ENCODE measurements around the gene MTHFD1.

Gene MTHFD1

DNA sequence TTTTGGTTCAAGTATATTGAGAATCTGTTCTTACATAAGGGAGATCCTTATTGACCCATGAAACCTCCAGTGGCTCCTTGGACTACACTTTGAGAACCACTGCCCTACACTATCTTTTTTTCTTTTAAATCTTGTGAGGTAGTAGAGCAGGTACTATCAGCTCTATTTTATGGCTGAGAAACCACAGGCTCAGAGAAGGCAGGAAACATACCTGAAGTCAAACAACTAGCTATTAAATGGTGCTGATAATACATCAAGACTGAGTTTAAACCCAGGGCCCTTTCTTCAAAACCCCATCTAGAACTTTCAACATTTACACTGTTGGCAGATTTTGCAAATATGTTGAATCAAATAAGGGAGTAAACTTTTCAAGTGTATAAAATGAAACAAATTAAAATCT is 108.6 kb downstream of the MTHFD1 start:
- no peak for DNase-seq (ENCODE audit: low read depth in 1 of 2, low spot score in 1 of 2)
- no peak for TF ChIP-seq GABPA (IDR thresholded peaks at IDR 0.05; ENCODE audit: low read depth)
- TF ChIP-seq, protein P1, sequence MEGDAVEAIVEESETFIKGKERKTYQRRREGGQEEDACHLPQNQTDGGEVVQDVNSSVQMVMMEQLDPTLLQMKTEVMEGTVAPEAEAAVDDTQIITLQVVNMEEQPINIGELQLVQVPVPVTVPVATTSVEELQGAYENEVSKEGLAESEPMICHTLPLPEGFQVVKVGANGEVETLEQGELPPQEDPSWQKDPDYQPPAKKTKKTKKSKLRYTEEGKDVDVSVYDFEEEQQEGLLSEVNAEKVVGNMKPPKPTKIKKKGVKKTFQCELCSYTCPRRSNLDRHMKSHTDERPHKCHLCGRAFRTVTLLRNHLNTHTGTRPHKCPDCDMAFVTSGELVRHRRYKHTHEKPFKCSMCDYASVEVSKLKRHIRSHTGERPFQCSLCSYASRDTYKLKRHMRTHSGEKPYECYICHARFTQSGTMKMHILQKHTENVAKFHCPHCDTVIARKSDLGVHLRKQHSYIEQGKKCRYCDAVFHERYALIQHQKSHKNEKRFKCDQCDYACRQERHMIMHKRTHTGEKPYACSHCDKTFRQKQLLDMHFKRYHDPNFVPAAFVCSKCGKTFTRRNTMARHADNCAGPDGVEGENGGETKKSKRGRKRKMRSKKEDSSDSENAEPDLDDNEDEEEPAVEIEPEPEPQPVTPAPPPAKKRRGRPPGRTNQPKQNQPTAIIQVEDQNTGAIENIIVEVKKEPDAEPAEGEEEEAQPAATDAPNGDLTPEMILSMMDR (IDR thresholded peaks at IDR 0.05; ENCODE audit: insufficient read depth, low read length): no peak
- no peak for TF ChIP-seq SPI1 (IDR thresholded peaks at IDR 0.05; ENCODE audit: borderline replicate concordance, low read depth)
- TF ChIP-seq POLR2AphosphoS5 (IDR thresholded peaks at IDR 0.05; ENCODE audit: low read depth): no peak
- TF ChIP-seq REST (IDR thresholded peaks at IDR 0.05; ENCODE audit: insufficient replicate concordance, low read depth): no peak
- Histone ChIP-seq H3K27me3 (ENCODE audit: insufficient read depth, poor library complexity, severe bottlenecking) (no peaks in the 10 kb centered on the region), H3K27ac (replicated peaks) (no peak overlapping the region), H3K4me3 (replicated peaks; ENCODE audit: insufficient read depth, low read length) (no peak overlapping the region)

- H3K27me3 ChIP-seq (ENCODE audit: insufficient read depth, poor library complexity, severe bottlenecking): no peaks in the 10 kb centered on the region
- no peak overlapping the region for H3K4me3 ChIP-seq (replicated peaks; ENCODE audit: insufficient read depth, low read length)
- no peak overlapping the region for H3K27ac ChIP-seq (replicated peaks)
- TF ChIP-seq REST (IDR thresholded peaks at IDR 0.05; ENCODE audit: insufficient replicate concordance, low read depth): no peak
- no peak for TF ChIP-seq GABPA (IDR thresholded peaks at IDR 0.05; ENCODE audit: low read depth)
- TF ChIP-seq, protein P1 (IDR thresholded peaks at IDR 0.05; ENCODE audit: insufficient read depth, low read length): no peak
- no peak for TF ChIP-seq POLR2AphosphoS5 (IDR thresholded peaks at IDR 0.05; ENCODE audit: low read depth)
- TF ChIP-seq SPI1 (IDR thresholded peaks at IDR 0.05; ENCODE audit: borderline replicate concordance, low read depth): no peak
- DNase-seq (ENCODE audit: low read depth in 1 of 2, low spot score in 1 of 2): no peak
Observed at GRCh38 chr14:64500088-64500487, 111.9 kb downstream of the MTHFD1 start.

GRCh38 chr14:64501411-64502171 is 113.4 kb downstream of the MTHFD1 start:
- DNase-seq (ENCODE audit: low read depth in 1 of 2, low spot score in 1 of 2): no peak
- Histone ChIP-seq H3K27ac (replicated peaks) (no peak overlapping the region), H3K27me3 (ENCODE audit: insufficient read depth, poor library complexity, severe bottlenecking) (no peaks in the 10 kb centered on the region), H3K4me3 (replicated peaks; ENCODE audit: insufficient read depth, low read length) (no peak overlapping the region)
- TF ChIP-seq GABPA (IDR thresholded peaks at IDR 0.05; ENCODE audit: low read depth): no peak

DNA sequence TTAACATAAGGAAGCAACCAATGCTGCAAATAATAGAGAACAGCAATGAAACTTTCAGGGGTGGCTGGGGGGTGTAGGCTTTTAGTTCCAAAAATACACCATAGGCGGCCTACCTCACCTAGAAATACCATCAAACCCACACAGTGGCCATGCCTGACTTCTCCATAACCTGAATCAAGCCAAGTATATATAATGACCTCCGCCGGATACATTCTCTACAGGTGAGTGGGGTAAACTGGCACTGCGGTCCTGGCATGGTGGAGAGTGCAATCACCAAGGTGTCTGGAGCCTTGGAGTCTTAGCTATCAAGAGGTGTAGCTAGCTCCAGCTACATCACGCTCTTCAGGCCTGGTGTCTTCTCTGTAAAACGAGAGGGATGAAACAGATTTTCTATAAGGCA is 114.3 kb downstream of the MTHFD1 start:
- H3K27me3 ChIP-seq (ENCODE audit: insufficient read depth, poor library complexity, severe bottlenecking): no peaks in the 10 kb centered on the region
- no peak for TF ChIP-seq GABPA (IDR thresholded peaks at IDR 0.05; ENCODE audit: low read depth)
- TF ChIP-seq REST (IDR thresholded peaks at IDR 0.05; ENCODE audit: insufficient replicate concordance, low read depth): no peak
- no peak for TF ChIP-seq POLR2AphosphoS5 (IDR thresholded peaks at IDR 0.05; ENCODE audit: low read depth)
- TF ChIP-seq, protein P1 (IDR thresholded peaks at IDR 0.05; ENCODE audit: insufficient read depth, low read length): no peak
- no peak for TF ChIP-seq SPI1 (IDR thresholded peaks at IDR 0.05; ENCODE audit: borderline replicate concordance, low read depth)
- no peak overlapping the region for H3K27ac ChIP-seq (replicated peaks)
- DNase-seq (ENCODE audit: low read depth in 1 of 2, low spot score in 1 of 2): no peak
- H3K4me3 ChIP-seq (replicated peaks; ENCODE audit: insufficient read depth, low read length): peak overlapping the region; percentile 62
